ENCODE measurements around the gene GDF15.

GRCh38 chr19:18433015-18433691 lies 47.2 kb downstream of the GDF15 start:
- TF ChIP-seq, protein P1, sequence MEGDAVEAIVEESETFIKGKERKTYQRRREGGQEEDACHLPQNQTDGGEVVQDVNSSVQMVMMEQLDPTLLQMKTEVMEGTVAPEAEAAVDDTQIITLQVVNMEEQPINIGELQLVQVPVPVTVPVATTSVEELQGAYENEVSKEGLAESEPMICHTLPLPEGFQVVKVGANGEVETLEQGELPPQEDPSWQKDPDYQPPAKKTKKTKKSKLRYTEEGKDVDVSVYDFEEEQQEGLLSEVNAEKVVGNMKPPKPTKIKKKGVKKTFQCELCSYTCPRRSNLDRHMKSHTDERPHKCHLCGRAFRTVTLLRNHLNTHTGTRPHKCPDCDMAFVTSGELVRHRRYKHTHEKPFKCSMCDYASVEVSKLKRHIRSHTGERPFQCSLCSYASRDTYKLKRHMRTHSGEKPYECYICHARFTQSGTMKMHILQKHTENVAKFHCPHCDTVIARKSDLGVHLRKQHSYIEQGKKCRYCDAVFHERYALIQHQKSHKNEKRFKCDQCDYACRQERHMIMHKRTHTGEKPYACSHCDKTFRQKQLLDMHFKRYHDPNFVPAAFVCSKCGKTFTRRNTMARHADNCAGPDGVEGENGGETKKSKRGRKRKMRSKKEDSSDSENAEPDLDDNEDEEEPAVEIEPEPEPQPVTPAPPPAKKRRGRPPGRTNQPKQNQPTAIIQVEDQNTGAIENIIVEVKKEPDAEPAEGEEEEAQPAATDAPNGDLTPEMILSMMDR (IDR thresholded peaks at IDR 0.05; ENCODE audit: low read depth, low read length): no peak
- TF ChIP-seq POLR2A (IDR thresholded peaks at IDR 0.05; ENCODE audit: extremely low read depth, insufficient read length): no peak
- TF ChIP-seq, protein P2, sequence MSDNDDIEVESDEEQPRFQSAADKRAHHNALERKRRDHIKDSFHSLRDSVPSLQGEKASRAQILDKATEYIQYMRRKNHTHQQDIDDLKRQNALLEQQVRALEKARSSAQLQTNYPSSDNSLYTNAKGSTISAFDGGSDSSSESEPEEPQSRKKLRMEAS (IDR thresholded peaks at IDR 0.05; ENCODE audit: low read depth, low read length): no peak

Data from NB4 (cell line).